Measurements from ENCODE around the gene ARHGAP42.
"Not testable (repeated sequence)": the region's sequence is repeated elsewhere in the genome, so short reads cannot be mapped to it uniquely, and the experiment has no call there.

DNA sequence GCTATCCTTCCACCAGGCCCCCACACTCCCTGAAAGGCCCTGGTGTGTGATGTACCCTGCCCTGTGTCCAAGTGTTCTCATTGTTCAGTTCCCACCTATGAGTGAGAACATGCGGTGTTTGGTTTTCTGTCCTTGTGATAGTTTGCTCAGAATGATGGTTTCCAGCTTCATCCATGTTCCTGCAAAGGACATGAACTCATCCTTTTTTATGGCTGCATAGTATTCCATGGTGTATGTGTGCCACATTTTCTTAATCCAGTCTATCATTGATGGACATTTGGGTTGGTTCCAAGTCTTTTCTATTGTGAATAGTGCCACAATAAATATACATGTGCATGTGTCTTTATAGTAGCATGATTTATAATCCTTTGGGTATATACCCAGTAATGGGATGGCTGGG lies 208.9 kb downstream of the ARHGAP42 start:
- not testable (repeated sequence) for TF ChIP-seq CTCF (IDR thresholded peaks at IDR 0.05; ENCODE audit: insufficient read depth, low read depth, low read length); EZH2 (IDR thresholded peaks at IDR 0.05; ENCODE audit: insufficient read depth, low read length)
